Activated CD8-positive, alpha-beta memory T cell treated with anti-CD3 and anti-CD28 coated beads, Interleukin-2, amount 50 U/mL, for 24 hours (primary cell): ENCODE measurements around the gene CDH24.
A peak's percentile ranks its signal among the peaks of the same experiment; 100 is the strongest.

Experiments used
- DNase-seq: peaks from one replicate; pipeline ENCODE4 v3.0.0-alpha.2; 2020; ENCODE audit errors: extremely low read depth

CDH24 gene

DNA sequence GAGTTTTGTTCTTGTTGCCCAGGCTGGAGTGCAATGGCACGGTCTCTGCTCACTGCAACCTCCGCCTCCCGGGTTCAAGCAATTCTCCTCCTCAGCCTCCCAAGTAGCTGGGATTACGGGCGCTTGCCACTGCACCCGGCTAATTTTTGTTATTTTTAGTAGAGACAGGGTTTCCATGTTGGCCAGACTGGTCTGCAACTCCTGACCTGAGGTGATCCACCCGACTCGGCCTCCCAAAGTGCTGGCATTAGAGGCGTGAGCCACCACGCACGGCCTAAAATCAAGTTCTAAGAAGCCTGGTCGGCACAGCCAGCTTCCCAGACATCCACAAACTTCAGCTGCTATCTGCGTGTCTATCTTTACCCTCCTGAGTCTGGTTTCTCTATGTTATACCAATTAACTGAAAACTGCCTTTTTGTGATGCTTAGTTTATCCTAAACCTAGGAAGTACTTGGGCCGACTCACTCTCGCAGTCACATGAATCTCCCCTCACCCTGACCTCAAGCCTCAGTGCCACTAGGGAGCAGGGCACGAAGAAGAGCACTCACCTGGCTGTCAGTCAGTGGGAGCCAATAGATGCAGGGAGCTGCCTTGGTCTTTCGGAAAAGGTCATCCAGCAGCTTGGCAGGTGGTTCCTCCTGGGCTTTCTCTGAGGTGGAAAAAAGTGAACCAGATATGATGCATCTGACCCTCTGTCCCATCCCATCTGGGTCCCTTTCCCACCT is 3.4 kb upstream of the CDH24 start:
- no peak for DNase-seq

DNA sequence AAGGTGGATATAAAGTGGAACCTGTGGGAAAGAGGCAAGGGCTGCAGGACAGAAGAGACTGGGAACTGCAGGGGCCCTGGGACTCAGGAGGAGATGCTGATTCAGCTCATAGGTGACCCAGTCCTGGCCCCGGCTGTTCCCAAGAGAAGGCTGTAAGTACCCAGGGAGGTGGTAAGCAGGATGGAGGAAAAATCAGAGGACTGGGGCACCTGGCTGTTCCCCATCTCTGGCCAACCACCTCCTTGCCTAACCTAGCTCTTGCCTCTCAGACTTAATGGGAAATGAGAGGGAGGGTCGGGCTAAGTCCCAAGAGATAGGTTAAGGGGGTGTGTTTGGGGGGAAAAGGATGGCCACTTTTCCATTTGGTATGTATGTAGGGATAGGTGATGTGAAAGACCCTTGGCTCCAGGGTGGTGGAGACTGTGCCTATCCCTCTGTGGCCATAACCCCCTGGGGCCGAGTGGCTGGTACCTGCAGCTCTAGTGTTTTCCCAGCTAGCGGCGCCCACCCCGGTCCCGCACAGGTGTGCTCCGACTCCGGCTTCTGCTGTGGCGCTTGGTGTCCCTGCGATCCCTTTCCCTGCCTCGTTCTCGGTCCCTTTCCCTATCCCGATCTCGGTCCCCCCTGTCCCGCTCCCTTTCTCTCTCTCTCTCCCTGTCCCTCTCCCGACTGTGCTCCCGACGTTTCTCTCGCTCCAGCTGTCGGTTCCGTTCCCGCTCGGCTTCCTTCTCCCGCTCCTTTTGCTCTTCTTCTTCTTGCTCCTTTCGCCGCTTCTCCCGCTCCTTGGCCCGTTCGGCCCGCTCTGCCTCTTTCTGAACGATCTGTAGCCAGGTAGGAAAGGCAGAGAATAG is 1.6 kb upstream of the CDH24 start:
- DNase-seq = no peak

DNA sequence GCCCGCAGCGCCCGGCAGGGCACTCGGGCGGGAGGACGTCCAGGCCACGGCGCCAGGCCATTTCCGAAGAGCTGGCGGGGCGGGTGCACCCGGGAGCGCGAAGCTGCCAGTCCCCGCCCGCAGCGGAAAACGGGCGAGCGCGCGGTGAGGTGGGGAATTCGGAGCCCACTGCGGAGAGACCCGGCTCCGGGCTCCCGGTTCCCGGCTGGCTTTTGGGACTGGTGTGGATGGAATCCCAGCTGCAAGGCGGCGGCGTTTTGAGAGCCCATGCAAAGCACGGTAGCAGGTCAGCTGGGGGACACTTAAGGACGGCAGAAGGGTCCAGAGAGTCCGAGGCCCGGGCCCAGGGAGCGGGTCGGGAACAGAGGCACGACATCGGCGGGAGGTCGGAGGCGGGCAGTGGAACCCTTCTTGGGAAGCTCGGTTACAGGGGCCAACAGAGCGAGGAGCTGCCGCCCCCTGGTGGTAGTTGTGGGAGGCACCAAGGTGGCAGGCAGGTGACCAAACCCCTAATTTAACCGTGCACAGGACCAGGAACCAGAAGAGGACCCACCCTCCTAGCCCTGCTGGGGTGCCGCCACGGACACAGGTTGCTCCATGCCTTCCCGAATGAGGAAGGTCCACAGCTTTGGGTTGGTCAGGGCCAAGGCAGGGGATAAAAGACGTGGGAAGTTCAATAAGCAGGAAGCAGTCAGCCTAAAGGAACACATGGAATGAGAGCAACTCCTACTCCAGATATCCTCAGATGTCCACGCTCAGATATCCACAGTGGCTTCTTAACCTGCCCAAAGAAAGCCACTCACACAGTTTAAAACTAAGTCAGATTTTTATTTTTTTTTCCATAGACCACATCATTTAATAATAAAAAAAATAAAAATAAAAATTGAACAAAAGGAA is 685 bp upstream of the CDH24 start:
- peak; percentile 68 for DNase-seq

DNA sequence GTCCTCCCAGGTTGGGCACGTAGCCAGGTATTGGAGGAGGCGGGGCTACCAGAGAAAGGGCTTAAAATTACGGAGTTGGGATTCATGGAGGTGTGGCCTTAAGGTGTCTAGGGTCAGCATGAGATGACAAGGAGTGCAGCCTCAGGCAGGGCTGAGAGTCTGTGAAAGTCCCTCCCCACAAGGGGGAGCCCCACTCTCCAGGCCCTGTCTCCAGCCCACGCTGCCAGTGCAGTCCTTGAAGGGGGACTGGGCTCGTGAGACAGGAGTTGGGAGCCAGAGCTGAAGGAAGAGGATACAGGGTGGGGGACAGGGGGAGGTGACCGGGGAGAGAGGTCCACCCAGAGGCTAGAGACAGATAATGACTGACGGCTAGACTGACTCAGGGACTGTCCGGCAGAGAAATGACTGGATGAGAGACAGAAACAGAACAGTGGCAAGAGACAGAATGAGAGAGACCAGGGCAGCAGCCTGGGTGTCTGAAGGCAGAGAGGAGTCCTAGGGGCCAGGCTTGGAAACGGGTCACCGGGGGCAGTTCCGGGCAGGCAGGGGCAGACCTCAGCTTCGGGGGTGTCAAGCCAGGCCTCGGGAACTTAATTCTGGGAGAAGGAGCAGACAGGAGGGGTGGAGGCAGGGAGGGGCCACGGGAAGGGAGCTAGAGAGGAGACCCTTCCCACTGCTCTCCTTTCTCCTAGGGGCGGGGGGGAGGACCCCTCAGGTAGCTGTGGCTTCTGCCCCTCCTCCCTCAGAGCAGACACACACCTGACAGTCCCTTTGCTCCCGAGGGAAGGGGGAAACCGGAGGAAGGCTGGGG is 970 bp downstream of the CDH24 start:
- no peak for DNase-seq

DNA sequence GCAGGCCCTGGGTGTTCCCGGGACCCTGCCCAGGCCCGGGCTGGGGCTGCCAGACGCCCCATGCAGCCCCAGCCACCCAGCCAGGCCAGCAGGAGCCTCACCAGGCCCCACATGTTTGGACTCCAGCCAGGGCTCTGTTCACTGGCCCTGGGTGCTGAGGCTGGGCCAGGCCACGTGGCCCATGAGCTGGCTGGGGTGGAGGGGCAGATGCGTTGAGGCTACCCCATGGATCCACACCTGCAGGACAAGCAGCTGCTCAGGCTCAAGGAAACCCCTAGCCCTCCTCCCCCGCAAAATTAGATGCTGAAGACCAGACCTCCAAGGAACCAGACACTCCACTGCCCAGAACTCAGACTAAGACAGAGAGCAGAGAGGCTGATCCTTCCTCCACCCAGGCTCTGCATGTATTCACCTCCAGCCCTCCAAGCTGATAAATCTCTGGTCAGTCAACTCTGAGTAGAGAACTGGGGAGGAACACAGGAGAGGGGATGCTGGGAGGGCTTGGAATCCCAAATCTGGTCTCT is 1.6 kb downstream of the CDH24 start:
- DNase-seq = no peak

DNA sequence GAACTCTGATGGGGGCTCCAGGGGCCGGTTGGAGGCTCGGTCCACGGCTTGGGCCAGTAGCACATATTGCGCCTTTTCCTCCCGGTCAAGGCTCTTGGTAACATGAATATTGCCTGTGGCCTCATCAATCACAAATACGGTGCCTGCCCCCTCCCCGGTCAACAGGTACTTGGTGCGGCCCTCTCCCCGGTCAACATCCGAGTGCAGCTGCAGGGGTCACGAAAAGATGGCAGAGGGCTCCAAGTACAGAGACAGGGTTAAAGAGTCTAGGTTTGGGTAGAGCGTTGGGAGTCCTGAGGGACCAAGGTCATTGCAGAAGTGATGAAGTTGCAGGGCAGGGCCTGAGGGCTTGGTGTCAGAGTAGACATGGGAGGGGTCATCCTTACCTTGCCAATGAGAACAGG is 2.2 kb downstream of the CDH24 start:
- no peak for DNase-seq

DNA sequence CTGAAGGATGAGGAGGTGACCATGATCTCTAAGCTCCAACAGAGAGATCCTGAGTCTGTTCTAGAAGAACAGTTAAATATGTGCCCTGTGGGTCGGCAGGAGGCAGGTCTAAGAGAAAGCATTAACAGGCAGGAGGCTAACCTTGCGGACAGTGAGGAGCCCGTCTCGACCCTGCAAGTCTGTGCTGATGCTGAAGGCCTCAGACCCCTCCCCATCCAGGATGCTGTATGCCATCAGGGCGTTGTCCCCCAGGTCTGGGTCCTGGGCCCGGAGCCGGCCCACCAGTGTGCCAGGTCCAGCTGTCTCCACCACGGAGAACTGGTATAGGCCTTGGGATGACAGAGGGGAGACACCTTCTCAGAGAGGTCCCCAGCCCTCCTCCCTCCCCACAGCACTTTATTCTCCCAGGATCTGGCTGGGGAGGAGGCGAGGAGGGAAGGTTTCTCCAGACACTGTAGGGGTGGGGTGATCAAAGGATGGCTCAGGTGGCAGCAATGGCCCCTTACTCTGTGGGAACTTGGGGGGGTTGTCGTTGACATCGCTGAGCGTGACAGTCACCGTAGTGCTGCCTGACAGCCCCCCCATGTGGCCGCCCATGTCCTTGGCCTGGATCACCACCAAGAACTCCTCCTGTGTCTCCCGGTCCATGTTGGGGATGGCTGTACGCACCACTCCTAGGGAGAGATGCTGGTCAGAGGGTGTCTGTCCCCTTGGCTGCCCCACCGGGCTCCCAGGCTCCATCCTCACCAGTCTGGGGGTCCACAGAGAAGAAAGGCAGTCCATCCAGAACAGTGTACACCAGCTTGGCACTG is 3.1 kb downstream of the CDH24 start:
- no peak for DNase-seq

DNA sequence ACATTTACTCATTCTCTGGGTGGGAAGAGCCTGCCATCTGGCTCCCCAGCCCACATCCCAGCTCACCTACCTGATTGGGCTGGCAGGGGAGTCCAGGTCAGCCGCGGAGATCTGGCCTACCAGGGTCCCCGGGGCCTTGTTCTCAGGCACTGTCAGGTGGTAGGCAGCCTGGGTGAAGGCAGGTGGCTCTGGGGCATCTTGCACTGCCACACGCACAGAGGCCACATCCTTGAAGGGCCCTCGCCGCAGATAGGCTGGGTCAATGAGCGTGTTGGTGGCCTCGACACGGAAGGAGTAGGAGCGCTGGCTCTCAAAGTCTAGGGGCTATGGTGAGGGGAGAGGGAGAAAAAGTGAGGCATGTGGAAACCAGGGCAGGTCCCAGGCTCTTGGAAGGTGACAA is 3.9 kb downstream of the CDH24 start:
- no peak for DNase-seq

DNA sequence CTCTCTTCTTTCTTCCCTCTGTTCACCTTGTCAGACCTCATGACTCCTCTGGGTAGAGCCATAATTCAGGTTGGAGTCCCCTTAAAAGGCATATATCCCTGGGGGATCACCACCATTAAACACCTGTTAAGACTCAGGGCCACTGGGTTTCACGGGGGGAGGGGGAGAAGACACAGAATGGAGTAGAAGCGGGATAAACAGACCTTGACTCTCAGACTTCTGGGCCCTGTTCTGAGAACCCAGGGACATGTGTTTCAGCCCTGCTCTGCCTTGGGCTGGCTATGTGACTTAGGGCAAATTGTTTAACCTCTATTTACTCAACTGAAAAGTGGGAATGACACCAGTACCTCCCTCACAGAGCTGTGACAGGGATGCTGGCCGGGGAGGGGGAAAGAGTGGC is 4.6 kb downstream of the CDH24 start:
- DNase-seq = no peak

DNA sequence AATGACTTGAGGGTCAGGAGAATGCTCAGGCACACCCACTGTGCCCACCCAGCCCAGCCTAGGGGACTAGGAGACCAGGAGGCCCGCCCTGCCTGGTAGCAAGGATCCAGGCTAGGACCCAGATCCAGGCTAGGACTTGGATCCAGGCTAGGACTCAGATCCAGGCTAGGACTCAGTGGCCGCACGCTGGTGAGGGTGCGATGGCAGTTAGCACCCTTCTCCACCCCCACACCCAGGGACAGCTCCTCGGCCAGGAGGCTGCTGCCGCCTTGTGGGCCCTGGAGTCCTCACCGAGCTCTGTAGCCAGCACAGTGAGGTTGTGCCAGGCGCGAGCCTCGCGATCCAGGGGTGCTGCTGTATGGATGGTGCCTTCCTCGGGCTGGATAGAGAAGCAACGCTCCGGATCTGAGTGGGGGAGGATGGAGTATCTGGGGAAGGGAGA is 5.1 kb downstream of the CDH24 start:
- no peak for DNase-seq

DNA sequence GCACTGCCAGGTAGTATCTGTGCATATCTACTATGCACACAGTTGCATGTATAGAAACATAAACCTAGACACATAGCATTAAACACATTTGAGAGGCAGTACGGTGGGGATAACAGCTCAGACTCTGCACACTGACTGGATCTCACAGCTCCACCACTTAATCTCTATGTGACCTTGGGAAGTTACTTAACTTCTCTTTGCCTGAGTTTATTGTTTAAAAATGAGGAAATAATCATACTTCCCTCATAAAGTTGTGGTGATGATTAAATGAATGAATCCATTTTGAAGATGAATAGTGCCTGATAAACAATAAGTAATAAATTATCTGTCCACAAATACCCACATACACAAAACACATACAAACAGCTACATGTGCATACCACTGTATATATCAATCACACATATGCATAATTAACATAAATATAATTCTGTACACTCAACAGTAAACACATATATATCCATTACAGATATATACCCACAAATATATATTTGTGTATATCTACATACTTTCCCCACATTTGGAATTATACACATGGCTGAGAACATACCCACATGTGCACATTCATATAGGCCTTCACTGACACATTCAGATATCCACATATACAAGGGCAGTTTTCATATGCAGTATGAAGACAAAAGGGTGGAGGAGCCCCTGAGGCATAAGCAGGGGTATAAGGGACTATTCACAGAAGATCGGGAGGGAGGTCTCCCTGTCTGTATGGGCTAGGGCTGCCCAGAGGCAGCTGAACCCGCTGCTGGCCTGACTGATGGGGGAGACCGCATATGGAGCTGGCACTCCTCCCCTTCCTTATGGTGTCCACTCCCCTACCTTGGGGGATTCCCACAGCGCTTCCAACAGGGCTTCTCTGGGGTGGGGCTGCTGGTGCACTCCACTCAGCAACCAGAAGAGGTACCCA is 5.9 kb downstream of the CDH24 start:
- DNase-seq = no peak

DNA sequence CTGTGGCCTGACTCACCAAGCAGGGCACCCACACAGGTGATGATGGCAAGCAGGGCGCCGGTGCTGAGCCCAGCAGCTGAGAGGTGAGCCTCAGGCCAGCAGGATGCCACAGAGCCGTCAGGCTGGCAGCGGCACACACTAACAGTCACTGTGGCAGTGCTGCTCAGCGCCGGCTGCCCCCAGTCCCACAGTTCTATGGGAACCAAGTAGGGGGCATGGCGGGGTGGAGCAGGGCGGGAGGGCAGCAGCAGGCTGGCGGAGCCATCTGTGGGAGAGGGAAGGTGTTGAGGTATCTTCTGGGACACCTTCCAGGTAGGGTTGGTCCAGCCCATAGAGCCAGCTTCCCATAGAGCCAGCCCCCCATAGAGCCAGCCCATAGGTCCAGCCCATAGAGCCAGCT is 8.3 kb downstream of the CDH24 start:
- DNase-seq = no peak

DNA sequence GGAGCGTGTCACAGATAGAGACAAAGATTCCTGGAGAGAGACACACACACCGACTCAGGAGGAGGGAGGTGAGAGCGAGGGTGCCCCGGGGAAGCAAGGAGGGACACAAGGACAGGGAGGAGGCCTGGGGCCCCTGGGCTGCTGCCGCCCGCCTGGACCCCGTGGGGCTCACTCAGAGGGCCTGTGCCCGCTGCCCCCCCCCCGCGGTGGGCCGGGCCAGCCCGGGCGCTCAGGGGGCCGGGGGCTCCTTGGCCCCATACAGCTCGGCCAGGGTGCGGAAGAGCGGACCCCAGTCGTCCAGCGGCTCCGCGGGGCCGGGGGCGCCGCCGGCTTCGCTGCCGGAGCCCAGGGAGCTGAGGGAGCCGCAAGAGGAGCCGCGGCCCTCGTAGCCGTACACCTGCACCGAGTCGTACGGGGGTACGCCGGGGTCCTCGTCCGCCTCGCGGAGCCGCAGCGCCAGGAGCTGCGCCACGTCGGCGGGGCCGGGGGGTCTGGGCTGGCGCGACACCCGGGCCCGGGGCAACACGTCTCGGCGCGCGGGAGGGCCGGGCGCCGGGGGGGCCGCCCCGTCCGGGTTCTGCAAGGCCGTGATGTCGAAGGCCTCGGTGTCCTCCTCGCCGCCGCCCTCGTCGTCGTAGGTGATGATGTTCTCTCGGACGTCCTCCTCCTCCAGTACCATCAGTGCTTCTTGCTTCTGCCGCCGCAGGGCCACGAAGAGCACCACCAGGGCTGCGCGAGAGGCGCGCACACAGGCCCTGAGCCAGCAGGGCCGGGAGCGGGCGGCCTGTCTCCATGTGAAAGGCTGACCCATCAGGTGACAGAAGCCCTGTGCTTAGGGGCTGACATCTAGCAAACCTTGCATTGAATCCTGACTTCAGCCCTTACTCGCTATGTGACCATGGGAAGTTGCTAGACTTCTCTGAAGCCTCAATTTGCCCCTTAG is 9.3 kb downstream of the CDH24 start:
- DNase-seq = no peak

DNA sequence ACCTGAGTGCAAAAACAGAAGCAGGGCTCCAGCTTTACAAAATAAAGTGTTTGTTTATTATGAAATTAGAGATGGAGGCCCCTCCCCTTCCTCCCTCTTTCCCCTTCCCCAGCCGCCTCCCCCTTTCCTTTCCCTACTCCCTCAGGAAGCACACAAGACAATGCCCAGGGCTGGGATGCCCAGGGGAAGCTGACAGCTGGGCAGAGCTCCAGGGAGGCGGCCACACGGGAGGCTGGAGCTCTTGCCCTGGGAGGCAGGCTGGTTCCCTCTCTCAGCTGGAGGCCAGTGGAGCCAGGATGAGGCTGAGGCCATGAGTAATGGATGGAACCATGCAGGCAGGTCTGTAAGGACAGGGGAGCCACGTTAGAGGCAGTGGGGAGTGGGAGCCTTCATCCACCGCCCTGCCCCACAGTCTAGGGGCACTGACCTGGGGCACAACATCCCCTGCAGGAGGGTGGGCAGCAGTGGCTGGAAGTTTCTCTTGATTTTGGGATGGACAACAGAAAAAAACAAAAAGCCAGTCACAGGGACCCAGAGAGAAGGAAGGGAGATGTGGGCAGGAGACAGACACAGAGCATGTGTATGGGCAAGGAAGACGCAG is 10.2 kb downstream of the CDH24 start:
- no peak for DNase-seq

DNA sequence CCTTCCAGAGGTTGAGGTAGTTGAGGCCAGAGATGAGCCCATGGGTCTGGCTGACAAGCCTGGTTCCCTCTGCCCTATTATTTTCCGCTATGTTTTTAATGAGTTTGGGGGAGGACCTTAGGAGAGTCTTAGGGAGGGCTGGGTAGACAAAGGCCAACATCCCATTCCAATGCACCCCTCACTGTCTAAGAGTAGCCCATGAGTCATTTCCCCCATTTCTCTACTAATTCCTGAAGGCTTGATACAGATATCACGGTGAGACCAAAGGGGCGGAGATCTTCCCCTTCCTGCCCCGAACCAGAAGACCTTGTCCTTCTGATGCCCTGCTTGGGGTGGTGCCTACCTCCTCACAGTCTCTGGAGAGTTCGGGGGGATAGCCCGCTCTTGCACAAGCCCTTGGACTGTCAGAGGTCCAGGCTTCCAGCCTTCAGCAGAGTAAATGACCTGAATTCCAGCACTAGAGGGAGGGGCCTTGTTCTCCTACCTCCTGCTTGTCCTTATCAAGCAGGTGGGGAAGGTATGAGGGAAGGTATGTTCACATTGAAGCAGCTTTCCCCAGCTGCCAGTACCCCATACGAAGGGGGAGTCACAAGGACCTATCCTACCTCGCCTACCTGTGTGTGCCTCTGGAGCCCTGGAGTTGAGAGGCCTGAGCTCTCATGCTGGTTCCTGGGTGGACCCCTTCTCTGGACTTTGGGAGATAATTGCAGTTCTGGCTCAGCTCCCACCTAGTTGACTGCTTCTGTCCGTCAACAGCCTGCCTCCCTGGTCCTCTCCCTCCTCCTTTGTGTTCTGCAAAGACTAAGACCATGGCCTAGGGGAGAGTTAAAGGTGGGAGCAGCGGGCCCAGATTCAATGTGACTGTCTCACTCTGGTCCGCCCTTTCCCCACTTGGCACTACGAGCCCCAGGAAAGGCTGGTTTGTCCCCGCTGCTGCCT is 11.6 kb downstream of the CDH24 start:
- no peak for DNase-seq

DNA sequence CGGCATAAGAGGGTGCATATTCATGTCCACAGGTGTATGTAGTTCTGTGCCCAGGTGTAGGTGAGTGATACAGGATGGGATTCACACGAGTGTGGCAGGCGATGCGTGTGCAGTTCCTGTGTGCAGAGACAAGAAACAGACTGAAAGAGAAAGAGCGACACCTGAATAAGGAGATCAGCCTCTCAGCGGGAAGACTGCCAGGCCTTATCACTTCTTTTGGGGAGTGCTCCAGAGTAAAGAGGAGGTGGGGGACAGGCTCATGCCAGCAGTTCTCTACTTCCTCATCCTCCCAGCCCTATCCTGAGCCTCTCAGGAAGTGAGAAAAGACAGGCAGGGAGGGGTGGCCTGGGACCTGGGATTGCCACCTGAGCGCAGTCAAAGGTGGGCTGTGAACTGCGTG is 12.5 kb downstream of the CDH24 start:
- no peak for DNase-seq

DNA sequence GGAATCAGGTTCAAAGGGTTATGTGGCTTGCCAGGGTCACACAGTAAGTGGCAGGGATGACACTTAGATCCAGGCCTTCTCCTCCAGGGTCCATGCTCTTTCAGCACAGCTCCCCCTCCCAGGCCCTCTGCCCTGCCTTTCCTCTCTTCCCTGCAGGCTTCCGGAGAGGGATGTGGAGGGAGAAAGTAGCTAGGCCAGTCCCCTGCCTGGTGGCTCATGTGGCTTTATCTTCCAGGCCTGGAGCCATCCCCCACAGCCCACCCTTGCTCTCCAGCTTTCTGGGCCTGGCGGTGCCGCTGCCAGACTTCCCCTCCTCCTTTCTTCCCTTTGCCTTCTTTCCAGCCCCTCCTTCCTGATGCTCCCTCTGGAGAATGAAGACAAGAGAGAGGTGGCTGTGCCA is 13.6 kb downstream of the CDH24 start:
- no peak for DNase-seq
